ENCODE results near the gene PARD3B.

The PARD3B gene

GRCh38 chr2:204680576-204680975, 135.3 kb downstream of the PARD3B start:
- DNase-seq (ENCODE audit: low read depth), result no peak
- TF ChIP-seq MYC (IDR thresholded peaks at IDR 0.05; ENCODE audit: low read depth, low read length) (no peak), CTCF (IDR thresholded peaks at IDR 0.05; ENCODE audit: low read depth, low read length) (no peak), POLR2A (IDR thresholded peaks at IDR 0.05; ENCODE audit: extremely low read depth, insufficient read length) (no peak), MAX (IDR thresholded peaks at IDR 0.05; ENCODE audit: low read depth, low read length) (no peak)

GRCh38 chr2:204681412-204681811, 136.1 kb downstream of the PARD3B start:
- TF ChIP-seq MYC (IDR thresholded peaks at IDR 0.05; ENCODE audit: low read depth, low read length) (no peak), CTCF (IDR thresholded peaks at IDR 0.05; ENCODE audit: low read depth, low read length) (no peak), POLR2A (IDR thresholded peaks at IDR 0.05; ENCODE audit: extremely low read depth, insufficient read length) (no peak), MAX (IDR thresholded peaks at IDR 0.05; ENCODE audit: low read depth, low read length) (no peak)
- DNase-seq (ENCODE audit: low read depth), result no peak
- H3K4me3 ChIP-seq (ENCODE audit: low read depth, low read length), result no peak overlapping the region

More at GRCh38 chr2:204680576-204680975, 135.3 kb downstream of the PARD3B start:
- H3K4me3 ChIP-seq (ENCODE audit: low read depth, low read length), result no peak overlapping the region

GRCh38 chr2:204683384-204683783, 138.1 kb downstream of the PARD3B start:
- no peak overlapping the region for H3K4me3 ChIP-seq (ENCODE audit: low read depth, low read length)
- no peak for TF ChIP-seq MYC (IDR thresholded peaks at IDR 0.05; ENCODE audit: low read depth, low read length)
- no peak for TF ChIP-seq MAX (IDR thresholded peaks at IDR 0.05; ENCODE audit: low read depth, low read length)
- TF ChIP-seq CTCF (IDR thresholded peaks at IDR 0.05; ENCODE audit: low read depth, low read length), result no peak
- TF ChIP-seq POLR2A (IDR thresholded peaks at IDR 0.05; ENCODE audit: extremely low read depth, insufficient read length), result no peak

GRCh38 chr2:204686406-204686805, 141.1 kb downstream of the PARD3B start:
- H3K4me3 ChIP-seq (ENCODE audit: low read depth, low read length), result no peak overlapping the region
- DNase-seq (ENCODE audit: low read depth), result no peak
- no peak for TF ChIP-seq MYC (IDR thresholded peaks at IDR 0.05; ENCODE audit: low read depth, low read length)
- TF ChIP-seq POLR2A (IDR thresholded peaks at IDR 0.05; ENCODE audit: extremely low read depth, insufficient read length), result no peak
- no peak for TF ChIP-seq MAX (IDR thresholded peaks at IDR 0.05; ENCODE audit: low read depth, low read length)
- TF ChIP-seq CTCF (IDR thresholded peaks at IDR 0.05; ENCODE audit: low read depth, low read length), result no peak

More at GRCh38 chr2:204683384-204683783, 138.1 kb downstream of the PARD3B start:
- DNase-seq (ENCODE audit: low read depth), result no peak

GRCh38 chr2:204687776-204688175, 142.5 kb downstream of the PARD3B start:
- no peak for DNase-seq (ENCODE audit: low read depth)
- TF ChIP-seq MAX (IDR thresholded peaks at IDR 0.05; ENCODE audit: low read depth, low read length) (no peak), CTCF (IDR thresholded peaks at IDR 0.05; ENCODE audit: low read depth, low read length) (no peak), POLR2A (IDR thresholded peaks at IDR 0.05; ENCODE audit: extremely low read depth, insufficient read length) (no peak), MYC (IDR thresholded peaks at IDR 0.05; ENCODE audit: low read depth, low read length) (no peak)
- H3K4me3 ChIP-seq (ENCODE audit: low read depth, low read length), result no peak overlapping the region
